ENCODE data around the gene KCNQ1.

- no peak for TF ChIP-seq EZH2 (IDR thresholded peaks at IDR 0.05; ENCODE audit: low read depth)
- TF ChIP-seq CTCF (conservative IDR thresholded peaks at IDR 0.05): no peak
These were observed 91.7 kb downstream of the KCNQ1 start for GRCh38 chr11:2536440-2536989.
